HEK293 (cell line): ENCODE results near the gene NFXL1.

Experiments used
- ZBTB48 ChIP-seq: fragments of 450-650 bp; formaldehyde crosslinking; IDR thresholded peaks from 2 replicates; pipeline ENCODE4 v1.5.1; 2016; ENCODE audit warnings: missing biosample characterization, missing genetic modification characterization
- ZFP3 ChIP-seq: fragments of 450-650 bp; formaldehyde crosslinking; IDR thresholded peaks from 2 replicates; pipeline ENCODE4 v1.5.1; 2016; ENCODE audit warnings: low read depth, missing biosample characterization, missing genetic modification characterization
- ZFP37 ChIP-seq: fragments of 450-650 bp; formaldehyde crosslinking; IDR thresholded peaks from 2 replicates; pipeline ENCODE4 v1.5.1; 2016; ENCODE audit warnings: missing biosample characterization, missing genetic modification characterization
- ZIC2 ChIP-seq: fragments of 450-650 bp; formaldehyde crosslinking; IDR thresholded peaks from 2 replicates; pipeline ENCODE4 v1.5.1; 2016; ENCODE audit warnings: missing biosample characterization, missing genetic modification characterization
- ZNF112 ChIP-seq: fragments of 450-650 bp; formaldehyde crosslinking; IDR thresholded peaks from 2 replicates; pipeline ENCODE4 v1.5.0; 2017; ENCODE audit warnings: missing biosample characterization, missing genetic modification characterization
- ZNF133 ChIP-seq: fragments of 450-650 bp; formaldehyde crosslinking; IDR thresholded peaks from 2 replicates; pipeline ENCODE4 v1.5.1; 2016; ENCODE audit warnings: missing biosample characterization, missing genetic modification characterization
- ZNF157 ChIP-seq: fragments of 450-650 bp; formaldehyde crosslinking; IDR thresholded peaks from 2 replicates; pipeline ENCODE4 v1.5.1; 2016; ENCODE audit warnings: missing biosample characterization, missing genetic modification characterization
- ZNF214 ChIP-seq: fragments of 450-650 bp; formaldehyde crosslinking; IDR thresholded peaks from 2 replicates; pipeline ENCODE4 v1.5.1; 2017; ENCODE audit warnings: missing biosample characterization, mild to moderate bottlenecking, missing genetic modification characterization, borderline replicate concordance
- ZNF24 ChIP-seq: fragments of 450-650 bp; formaldehyde crosslinking; IDR thresholded peaks from 2 replicates; pipeline ENCODE4 v1.5.1; 2016; ENCODE audit warnings: missing biosample characterization, missing genetic modification characterization
- ZNF266 ChIP-seq: fragments of 450-650 bp; formaldehyde crosslinking; IDR thresholded peaks from 2 replicates; pipeline ENCODE4 v1.5.1; 2016; ENCODE audit warnings: missing biosample characterization, missing genetic modification characterization, low read depth
- ZNF324 ChIP-seq: fragments of 450-650 bp; formaldehyde crosslinking; IDR thresholded peaks from 2 replicates; pipeline ENCODE4 v1.5.1; 2016; ENCODE audit warnings: missing biosample characterization, missing genetic modification characterization
- ZNF366 ChIP-seq: fragments of 450-650 bp; formaldehyde crosslinking; conservative IDR thresholded peaks from 2 replicates; pipeline ENCODE4 v1.5.1; 2016; ENCODE audit warnings: missing biosample characterization, missing genetic modification characterization
- ZNF404 ChIP-seq: fragments of 450-650 bp; formaldehyde crosslinking; IDR thresholded peaks from 2 replicates; pipeline ENCODE4 v1.5.1; 2017; ENCODE audit warnings: missing biosample characterization, missing genetic modification characterization
- ZNF548 ChIP-seq: fragments of 450-650 bp; formaldehyde crosslinking; IDR thresholded peaks from 2 replicates; pipeline ENCODE4 v1.5.1; 2016; ENCODE audit warnings: missing biosample characterization, missing genetic modification characterization
- ZNF555 ChIP-seq: fragments of 450-650 bp; formaldehyde crosslinking; conservative IDR thresholded peaks from 2 replicates; pipeline ENCODE4 v1.5.1; 2017; ENCODE audit warnings: missing biosample characterization, mild to moderate bottlenecking, missing genetic modification characterization, inconsistent platforms
- ZNF560 ChIP-seq: fragments of 450-650 bp; formaldehyde crosslinking; IDR thresholded peaks from 2 replicates; pipeline ENCODE4 v1.5.1; 2017; ENCODE audit warnings: missing biosample characterization, missing genetic modification characterization, borderline replicate concordance
- ZNF747 ChIP-seq: fragments of 450-650 bp; formaldehyde crosslinking; IDR thresholded peaks from 2 replicates; pipeline ENCODE4 v1.5.1; 2016; ENCODE audit warnings: missing biosample characterization, missing genetic modification characterization
- ZNF768 ChIP-seq: fragments of 450-650 bp; formaldehyde crosslinking; IDR thresholded peaks from 2 replicates; pipeline ENCODE4 v1.5.1; 2018; ENCODE audit warnings: missing biosample characterization, mild to moderate bottlenecking, missing genetic modification characterization
- TF ChIP-seq, protein P1 (sequence below): IDR thresholded peaks from 2 replicates; pipeline ENCODE4 v1.6.1; 2011; ENCODE audit warnings: mild to moderate bottlenecking, low read depth, low read length, borderline replicate concordance
- TF ChIP-seq, protein P2 (sequence below): fragments of 450-650 bp; formaldehyde crosslinking; IDR thresholded peaks from 2 replicates; pipeline ENCODE4 v1.5.1; 2016; ENCODE audit warnings: missing biosample characterization, missing genetic modification characterization
- TF ChIP-seq, protein P3 (sequence below): fragments of 450-650 bp; formaldehyde crosslinking; IDR thresholded peaks from 2 replicates; pipeline ENCODE4 v1.5.1; 2017; ENCODE audit warnings: missing biosample characterization, missing genetic modification characterization
- TF ChIP-seq, protein P4 (sequence below): fragments of 450-650 bp; formaldehyde crosslinking; IDR thresholded peaks from 2 replicates; pipeline ENCODE4 v1.5.1; 2016; ENCODE audit warnings: missing biosample characterization, missing genetic modification characterization
- TF ChIP-seq, protein P5 (sequence below): fragments of 450-650 bp; formaldehyde crosslinking; optimal IDR thresholded peaks from 2 replicates; pipeline ENCODE3; 2016; ENCODE audit warnings: missing biosample characterization, mild to moderate bottlenecking, missing genetic modification characterization
- TF ChIP-seq, protein P6 (sequence below): fragments of 450-650 bp; formaldehyde crosslinking; conservative IDR thresholded peaks from 2 replicates; pipeline ENCODE4 v1.5.1; 2016; ENCODE audit warnings: low read depth, missing biosample characterization, missing genetic modification characterization
- TF ChIP-seq, protein P7 (sequence below): fragments of 450-650 bp; formaldehyde crosslinking; IDR thresholded peaks from 2 replicates; pipeline ENCODE4 v1.5.1; 2016; ENCODE audit warnings: missing biosample characterization, missing genetic modification characterization

The NFXL1 gene

DNA sequence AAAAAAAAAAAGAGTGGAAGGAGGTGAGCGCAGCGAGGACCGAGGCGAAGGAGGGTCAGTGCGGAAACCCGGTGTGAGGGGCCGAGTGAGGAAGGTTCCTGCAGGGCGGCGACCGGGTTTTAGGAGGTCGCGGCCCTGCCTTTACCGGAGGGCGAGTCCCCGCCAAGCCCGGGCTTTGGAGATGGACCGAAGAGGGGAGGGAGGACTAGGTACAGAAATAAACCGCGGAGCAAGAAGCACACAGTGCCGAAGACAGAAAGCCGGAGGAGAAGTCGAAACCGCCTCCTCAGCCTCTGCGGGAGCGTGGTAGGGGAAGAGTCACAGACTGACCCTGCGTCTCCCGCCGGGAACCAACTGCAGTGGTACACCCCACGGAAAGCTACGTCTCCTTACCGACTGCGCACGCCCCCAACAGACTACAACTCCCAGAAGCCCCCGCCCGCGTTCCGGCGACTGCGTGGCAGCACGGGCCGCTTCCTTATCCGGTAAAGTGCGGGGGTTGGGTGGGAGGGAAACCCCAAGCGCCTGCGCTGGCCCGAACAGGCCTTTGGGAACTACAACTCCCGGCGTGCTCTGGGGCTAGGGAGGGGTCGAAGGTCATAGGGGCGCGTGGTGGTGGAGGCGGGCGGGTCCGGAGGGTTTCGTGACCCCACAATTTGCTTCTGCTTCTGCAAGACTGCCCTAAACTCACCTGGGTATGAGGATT, at the start of gene NFXL1 (continued):
- TF ChIP-seq ZFP3 (tag by site-specific recombination), result no peak
- TF ChIP-seq ZNF555 (tag by site-specific recombination), result no peak
- no peak for TF ChIP-seq ZNF404
- TF ChIP-seq, protein P1, sequence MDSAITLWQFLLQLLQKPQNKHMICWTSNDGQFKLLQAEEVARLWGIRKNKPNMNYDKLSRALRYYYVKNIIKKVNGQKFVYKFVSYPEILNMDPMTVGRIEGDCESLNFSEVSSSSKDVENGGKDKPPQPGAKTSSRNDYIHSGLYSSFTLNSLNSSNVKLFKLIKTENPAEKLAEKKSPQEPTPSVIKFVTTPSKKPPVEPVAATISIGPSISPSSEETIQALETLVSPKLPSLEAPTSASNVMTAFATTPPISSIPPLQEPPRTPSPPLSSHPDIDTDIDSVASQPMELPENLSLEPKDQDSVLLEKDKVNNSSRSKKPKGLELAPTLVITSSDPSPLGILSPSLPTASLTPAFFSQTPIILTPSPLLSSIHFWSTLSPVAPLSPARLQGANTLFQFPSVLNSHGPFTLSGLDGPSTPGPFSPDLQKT, result no peak; the same call in 1 of the 2 replicates
- TF ChIP-seq ZNF112 (tag by site-specific recombination), result no peak
- TF ChIP-seq ZFP37, result 0 out of 2 replicates have a peak, but pooled peaks have one; percentile 36
- TF ChIP-seq ZNF266, result no peak
- TF ChIP-seq, protein P2, sequence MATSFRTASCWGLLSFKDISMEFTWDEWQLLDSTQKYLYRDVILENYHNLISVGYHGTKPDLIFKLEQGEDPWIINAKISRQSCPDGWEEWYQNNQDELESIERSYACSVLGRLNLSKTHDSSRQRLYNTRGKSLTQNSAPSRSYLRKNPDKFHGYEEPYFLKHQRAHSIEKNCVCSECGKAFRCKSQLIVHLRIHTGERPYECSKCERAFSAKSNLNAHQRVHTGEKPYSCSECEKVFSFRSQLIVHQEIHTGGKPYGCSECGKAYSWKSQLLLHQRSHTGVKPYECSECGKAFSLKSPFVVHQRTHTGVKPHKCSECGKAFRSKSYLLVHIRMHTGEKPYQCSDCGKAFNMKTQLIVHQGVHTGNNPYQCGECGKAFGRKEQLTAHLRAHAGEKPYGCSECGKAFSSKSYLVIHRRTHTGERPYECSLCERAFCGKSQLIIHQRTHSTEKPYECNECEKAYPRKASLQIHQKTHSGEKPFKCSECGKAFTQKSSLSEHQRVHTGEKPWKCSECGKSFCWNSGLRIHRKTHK (tag by site-specific recombination), result no peak
- no peak for TF ChIP-seq ZNF214 (tag by site-specific recombination)
- TF ChIP-seq, protein P3, sequence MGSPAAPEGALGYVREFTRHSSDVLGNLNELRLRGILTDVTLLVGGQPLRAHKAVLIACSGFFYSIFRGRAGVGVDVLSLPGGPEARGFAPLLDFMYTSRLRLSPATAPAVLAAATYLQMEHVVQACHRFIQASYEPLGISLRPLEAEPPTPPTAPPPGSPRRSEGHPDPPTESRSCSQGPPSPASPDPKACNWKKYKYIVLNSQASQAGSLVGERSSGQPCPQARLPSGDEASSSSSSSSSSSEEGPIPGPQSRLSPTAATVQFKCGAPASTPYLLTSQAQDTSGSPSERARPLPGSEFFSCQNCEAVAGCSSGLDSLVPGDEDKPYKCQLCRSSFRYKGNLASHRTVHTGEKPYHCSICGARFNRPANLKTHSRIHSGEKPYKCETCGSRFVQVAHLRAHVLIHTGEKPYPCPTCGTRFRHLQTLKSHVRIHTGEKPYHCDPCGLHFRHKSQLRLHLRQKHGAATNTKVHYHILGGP (tag by site-specific recombination), result no peak
- no peak for TF ChIP-seq ZNF560
- TF ChIP-seq, protein P4, sequence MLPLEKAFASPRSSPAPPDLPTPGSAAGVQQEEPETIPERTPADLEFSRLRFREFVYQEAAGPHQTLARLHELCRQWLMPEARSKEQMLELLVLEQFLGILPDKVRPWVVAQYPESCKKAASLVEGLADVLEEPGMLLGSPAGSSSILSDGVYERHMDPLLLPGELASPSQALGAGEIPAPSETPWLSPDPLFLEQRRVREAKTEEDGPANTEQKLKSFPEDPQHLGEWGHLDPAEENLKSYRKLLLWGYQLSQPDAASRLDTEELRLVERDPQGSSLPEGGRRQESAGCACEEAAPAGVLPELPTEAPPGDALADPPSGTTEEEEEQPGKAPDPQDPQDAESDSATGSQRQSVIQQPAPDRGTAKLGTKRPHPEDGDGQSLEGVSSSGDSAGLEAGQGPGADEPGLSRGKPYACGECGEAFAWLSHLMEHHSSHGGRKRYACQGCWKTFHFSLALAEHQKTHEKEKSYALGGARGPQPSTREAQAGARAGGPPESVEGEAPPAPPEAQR (tag by site-specific recombination), result no peak
- TF ChIP-seq, protein P5, sequence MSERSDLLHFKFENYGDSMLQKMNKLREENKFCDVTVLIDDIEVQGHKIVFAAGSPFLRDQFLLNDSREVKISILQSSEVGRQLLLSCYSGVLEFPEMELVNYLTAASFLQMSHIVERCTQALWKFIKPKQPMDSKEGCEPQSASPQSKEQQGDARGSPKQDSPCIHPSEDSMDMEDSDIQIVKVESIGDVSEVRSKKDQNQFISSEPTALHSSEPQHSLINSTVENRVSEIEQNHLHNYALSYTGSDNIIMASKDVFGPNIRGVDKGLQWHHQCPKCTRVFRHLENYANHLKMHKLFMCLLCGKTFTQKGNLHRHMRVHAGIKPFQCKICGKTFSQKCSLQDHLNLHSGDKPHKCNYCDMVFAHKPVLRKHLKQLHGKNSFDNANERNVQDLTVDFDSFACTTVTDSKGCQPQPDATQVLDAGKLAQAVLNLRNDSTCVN, result peak; percentile 58
- peak; percentile 74 for TF ChIP-seq ZBTB48 (tag by site-specific recombination)
- TF ChIP-seq ZNF768 (tag by site-specific recombination), result no peak
- TF ChIP-seq ZNF24 (tag by site-specific recombination), result 0 out of 2 replicates have a peak, but pooled peaks have one; percentile 31
- no peak for TF ChIP-seq ZNF548 (tag by site-specific recombination)
- TF ChIP-seq, protein P6, sequence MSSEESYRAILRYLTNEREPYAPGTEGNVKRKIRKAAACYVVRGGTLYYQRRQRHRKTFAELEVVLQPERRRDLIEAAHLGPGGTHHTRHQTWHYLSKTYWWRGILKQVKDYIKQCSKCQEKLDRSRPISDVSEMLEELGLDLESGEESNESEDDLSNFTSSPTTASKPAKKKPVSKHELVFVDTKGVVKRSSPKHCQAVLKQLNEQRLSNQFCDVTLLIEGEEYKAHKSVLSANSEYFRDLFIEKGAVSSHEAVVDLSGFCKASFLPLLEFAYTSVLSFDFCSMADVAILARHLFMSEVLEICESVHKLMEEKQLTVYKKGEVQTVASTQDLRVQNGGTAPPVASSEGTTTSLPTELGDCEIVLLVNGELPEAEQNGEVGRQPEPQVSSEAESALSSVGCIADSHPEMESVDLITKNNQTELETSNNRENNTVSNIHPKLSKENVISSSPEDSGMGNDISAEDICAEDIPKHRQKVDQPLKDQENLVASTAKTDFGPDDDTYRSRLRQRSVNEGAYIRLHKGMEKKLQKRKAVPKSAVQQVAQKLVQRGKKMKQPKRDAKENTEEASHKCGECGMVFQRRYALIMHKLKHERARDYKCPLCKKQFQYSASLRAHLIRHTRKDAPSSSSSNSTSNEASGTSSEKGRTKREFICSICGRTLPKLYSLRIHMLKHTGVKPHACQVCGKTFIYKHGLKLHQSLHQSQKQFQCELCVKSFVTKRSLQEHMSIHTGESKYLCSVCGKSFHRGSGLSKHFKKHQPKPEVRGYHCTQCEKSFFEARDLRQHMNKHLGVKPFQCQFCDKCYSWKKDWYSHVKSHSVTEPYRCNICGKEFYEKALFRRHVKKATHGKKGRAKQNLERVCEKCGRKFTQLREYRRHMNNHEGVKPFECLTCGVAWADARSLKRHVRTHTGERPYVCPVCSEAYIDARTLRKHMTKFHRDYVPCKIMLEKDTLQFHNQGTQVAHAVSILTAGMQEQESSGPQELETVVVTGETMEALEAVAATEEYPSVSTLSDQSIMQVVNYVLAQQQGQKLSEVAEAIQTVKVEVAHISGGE (tag by site-specific recombination), result peak; percentile 95
- TF ChIP-seq ZNF324 (tag by site-specific recombination), result no peak
- peak; percentile 38; the same call in 1 of the 2 replicates for TF ChIP-seq ZIC2 (tag by site-specific recombination)
- no peak for TF ChIP-seq ZNF157 (tag by site-specific recombination)
- TF ChIP-seq, protein P7, sequence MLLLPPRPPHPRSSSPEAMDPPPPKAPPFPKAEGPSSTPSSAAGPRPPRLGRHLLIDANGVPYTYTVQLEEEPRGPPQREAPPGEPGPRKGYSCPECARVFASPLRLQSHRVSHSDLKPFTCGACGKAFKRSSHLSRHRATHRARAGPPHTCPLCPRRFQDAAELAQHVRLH, result 0 out of 2 replicates have a peak, but pooled peaks have one; percentile 14
- no peak for TF ChIP-seq ZNF747 (tag by site-specific recombination)
- TF ChIP-seq ZNF366 (tag by site-specific recombination), result peak; percentile 64; the same call in 1 of the 2 replicates
- no peak for TF ChIP-seq ZNF133 (tag by site-specific recombination)
